Skeletal muscle satellite cell (primary cell): ENCODE data around the gene TSFM. TPM values are rescaled to one million over a fixed set of nuclear protein-coding genes. Genes with fewer than 3 reads are reported as not detected.

Experiments
- H3K27me3 ChIP-seq: 2 replicates; pipeline ENCODE4 v1.7.0; 2013; ENCODE audit warnings: low read length; ENCODE audit not compliant: control insufficient read depth, insufficient read depth
- H3K36me3 ChIP-seq: 2 replicates; pipeline ENCODE4 v1.7.0; 2013; ENCODE audit warnings: mild to moderate bottlenecking, control low read depth, low read length; ENCODE audit not compliant: insufficient read depth
- H3K4me1 ChIP-seq: 2 replicates; pipeline ENCODE4 v1.7.0; 2013; ENCODE audit warnings: low read length; ENCODE audit not compliant: control insufficient read depth, insufficient read depth
- H3K4me2 ChIP-seq: 2 replicates; pipeline ENCODE4 v1.7.0; 2013; ENCODE audit warnings: mild to moderate bottlenecking, low read length
- H3K4me3 ChIP-seq: 2 replicates; pipeline ENCODE4 v1.7.0; 2013; ENCODE audit warnings: low read length
- H3K9ac ChIP-seq: 2 replicates; pipeline ENCODE4 v1.7.0; 2013; ENCODE audit warnings: mild to moderate bottlenecking, low read depth, low read length, moderate library complexity
- H3K9me3 ChIP-seq: replicated peaks from 2 replicates; pipeline ENCODE4 v1.7.0; 2013; ENCODE audit warnings: mild to moderate bottlenecking, control low read depth, low read length
- total RNA-seq: library from RNA; depleted of rRNA; stranded (reverse); fragments of >200 nt; gene quantifications from 2 replicates; pipeline ENCODE4 v1.2.3, GENCODE V29; 2012; rRNA removed

TSFM gene
- total RNA-seq: 18.0 and 21.6 TPM in 2 replicates

DNA sequence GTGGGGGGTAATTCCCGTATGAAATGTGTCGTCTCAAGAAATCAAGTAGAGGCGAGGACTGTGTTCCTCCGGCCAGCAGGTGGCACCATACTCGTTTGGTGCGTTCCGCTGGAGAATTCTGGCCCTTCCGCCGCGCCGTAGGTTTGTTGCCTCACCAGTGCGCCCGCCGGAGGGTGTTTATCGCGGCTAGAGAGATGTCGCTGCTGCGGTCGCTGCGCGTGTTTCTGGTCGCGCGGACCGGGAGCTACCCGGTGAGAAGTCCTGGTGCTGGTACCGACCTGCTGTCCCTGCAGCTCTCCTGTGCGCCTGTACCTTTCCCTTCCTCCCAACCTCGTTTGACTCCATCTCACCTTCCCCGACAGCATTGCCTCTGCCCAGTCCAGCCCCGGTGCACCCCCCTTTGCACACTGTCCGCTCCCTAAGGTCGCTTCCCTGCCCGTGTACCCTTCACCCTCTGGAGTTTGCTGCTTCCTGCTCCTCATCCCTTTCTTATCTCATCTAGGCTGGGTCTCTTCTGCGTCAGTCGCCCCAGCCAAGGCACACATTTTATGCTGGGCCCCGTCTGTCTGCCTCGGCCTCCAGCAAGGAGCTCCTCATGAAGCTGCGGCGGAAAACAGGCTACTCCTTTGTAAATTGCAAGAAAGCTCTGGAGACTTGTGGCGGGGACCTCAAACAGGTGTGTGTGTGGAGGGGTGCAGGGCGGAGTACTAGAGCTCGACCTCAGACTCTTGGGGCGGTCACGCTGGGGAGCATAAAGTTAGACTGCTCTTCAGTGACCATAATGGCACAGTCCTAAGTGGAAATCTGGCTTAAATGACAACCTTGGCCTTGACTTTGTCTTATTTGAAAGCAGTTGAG, at the start of gene TSFM:
Gene TSFM, plus strand, starts transcription at position 180 of the 858 bp plus-strand sequence. Its CDS starts 15 bp downstream, at position 195.
- Histone ChIP-seq H3K27me3 (no peaks in the 10 kb centered on the region), H3K4me3 (peak within 1 kb of the TSS; percentile 88), H3K36me3 (peaks cover 32% of the 10 kb centered on the region), H3K4me2 (peak within 1 kb of the TSS; percentile 96), H3K9me3 (no peaks in the 10 kb centered on the region), H3K9ac (peak within 1 kb of the TSS; percentile 92), H3K4me1 (peaks cover 3% of the 10 kb centered on the region)

DNA sequence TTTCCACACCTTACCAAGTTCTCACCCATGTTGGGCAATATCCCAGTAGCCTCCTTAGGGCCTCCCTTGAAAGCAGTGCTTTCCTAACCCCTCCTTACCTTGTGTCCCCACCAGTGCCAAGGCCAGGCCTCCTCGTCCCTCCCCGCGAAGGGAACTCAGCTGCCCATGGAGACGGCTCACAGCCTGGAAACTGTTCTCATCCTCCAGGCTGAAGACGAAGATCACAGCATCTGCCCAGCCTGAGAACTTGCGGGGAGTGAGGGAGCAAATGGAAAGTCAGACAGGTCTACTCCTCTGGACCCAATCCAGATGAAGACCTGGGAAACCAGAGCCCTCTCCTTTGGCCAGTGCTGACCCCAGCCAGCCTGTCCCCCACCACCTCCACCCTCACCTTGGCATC, 48.7 kb upstream of the TSFM start:
- H3K9ac ChIP-seq: no peak overlapping the region
- H3K4me1 ChIP-seq: peaks cover 19% of the 10 kb centered on the region
- H3K4me3 ChIP-seq: no peak overlapping the region
- H3K4me2 ChIP-seq: no peak overlapping the region
- no peaks in the 10 kb centered on the region for H3K36me3 ChIP-seq
- peaks cover 57% of the 10 kb centered on the region for H3K27me3 ChIP-seq
- no peaks in the 10 kb centered on the region for H3K9me3 ChIP-seq

DNA sequence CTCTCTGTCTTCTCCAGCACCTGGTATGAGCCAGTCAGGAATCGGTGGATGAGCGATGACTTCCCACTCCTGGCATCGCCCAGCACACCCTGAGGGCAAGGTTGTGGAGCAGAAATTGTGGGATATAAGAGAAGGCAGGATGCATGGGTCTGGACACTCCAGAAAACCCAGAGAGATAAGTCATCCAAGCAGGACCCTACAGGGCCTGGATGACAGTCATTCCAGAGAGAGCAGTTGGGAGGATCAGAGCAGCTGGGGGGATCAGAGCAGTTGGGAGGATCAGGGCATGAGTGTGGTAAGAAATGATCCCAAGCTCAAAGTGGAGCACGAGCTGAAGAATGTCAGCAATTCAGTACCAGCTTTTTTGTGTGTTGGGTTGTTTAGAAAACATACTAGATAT, 48.0 kb upstream of the TSFM start:
- H3K27me3 ChIP-seq: peaks cover 64% of the 10 kb centered on the region
- H3K4me1 ChIP-seq: peaks cover 19% of the 10 kb centered on the region
- H3K4me3 ChIP-seq: no peak overlapping the region
- no peaks in the 10 kb centered on the region for H3K9me3 ChIP-seq
- H3K36me3 ChIP-seq: no peaks in the 10 kb centered on the region
- H3K4me2 ChIP-seq: no peak overlapping the region
- H3K9ac ChIP-seq: no peak overlapping the region

DNA sequence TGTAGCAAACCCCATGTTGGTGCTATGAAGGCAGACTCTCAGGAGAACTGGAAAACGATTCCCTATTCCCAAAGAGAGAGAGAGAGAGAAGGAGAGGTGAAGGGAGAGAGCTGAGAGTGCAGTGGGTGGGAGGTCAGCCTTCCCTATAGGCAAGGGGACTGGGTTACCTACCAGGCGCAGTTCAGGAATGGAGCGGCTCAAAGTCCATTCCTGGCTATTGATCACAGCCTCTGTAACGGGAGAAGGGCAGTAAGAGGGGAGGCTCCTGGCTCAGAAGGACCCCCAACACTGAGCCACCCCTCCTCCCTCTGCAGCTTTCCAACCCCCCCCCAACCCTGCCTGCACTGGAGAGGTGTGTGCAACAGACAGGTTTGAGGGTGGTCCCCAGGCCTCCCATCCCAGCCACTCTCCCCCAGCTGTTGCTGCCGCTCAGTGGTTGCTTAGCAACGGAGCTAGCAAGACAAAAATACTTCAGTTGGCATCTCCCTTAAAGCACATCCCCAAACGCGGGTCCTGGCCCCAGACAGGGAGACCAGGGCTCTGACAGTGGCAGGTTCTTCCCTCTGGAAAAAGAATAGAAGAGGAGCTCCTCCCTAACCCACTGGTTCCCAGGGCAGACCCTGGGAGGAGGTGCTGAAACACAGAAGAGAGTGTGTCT, 47.3 kb upstream of the TSFM start:
- H3K9ac ChIP-seq: no peak overlapping the region
- H3K27me3 ChIP-seq: peaks cover 68% of the 10 kb centered on the region
- peak overlapping the region; percentile 58 for H3K4me3 ChIP-seq
- no peaks in the 10 kb centered on the region for H3K36me3 ChIP-seq
- H3K4me2 ChIP-seq: peak overlapping the region; percentile 82
- H3K4me1 ChIP-seq: peaks cover 19% of the 10 kb centered on the region
- H3K9me3 ChIP-seq: no peaks in the 10 kb centered on the region

DNA sequence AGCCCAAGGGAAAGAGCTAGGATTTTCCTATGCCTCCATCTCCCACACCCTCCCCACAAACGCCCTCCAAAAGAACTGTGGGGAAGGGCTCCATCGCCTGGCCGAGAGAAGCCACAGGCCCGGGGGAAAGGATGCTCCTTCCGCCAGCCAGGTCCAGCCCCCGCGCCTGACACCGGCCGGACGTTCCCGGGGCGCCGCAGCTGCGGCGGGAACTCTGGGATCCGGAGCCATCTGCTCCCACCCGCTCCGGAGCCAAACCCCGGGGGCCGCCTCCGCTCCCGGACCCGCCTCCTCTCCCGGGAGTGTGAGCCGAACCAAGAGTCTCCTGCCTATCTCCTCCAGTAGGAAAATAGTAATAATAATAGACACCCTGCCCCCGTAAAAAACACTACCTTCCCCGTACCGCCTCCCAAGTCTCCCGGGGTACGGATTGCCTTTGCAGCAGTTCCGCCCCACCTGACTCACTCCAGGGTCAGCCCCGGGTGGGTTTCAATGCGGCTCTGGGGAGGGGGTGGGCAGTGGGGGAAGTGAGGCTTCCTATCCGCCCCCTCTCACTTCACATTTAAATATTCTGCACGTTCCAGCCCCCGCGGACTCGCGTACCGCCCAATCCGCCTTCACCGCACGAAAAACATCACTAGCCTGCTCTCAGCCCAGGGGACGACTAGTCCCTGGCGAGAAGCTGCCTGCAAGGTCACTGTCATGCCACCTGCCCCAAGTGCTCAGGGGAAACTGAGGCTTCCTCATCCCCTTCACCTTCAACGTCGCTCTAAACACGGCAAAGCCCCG, 46.4 kb upstream of the TSFM start:
- peak overlapping the region; percentile 58 for H3K4me3 ChIP-seq
- peak overlapping the region; percentile 82 for H3K4me2 ChIP-seq
- no peaks in the 10 kb centered on the region for H3K36me3 ChIP-seq
- H3K9me3 ChIP-seq: no peaks in the 10 kb centered on the region
- H3K4me1 ChIP-seq: peaks cover 19% of the 10 kb centered on the region
- H3K9ac ChIP-seq: peak overlapping the region; percentile 21
- peaks cover 75% of the 10 kb centered on the region for H3K27me3 ChIP-seq

DNA sequence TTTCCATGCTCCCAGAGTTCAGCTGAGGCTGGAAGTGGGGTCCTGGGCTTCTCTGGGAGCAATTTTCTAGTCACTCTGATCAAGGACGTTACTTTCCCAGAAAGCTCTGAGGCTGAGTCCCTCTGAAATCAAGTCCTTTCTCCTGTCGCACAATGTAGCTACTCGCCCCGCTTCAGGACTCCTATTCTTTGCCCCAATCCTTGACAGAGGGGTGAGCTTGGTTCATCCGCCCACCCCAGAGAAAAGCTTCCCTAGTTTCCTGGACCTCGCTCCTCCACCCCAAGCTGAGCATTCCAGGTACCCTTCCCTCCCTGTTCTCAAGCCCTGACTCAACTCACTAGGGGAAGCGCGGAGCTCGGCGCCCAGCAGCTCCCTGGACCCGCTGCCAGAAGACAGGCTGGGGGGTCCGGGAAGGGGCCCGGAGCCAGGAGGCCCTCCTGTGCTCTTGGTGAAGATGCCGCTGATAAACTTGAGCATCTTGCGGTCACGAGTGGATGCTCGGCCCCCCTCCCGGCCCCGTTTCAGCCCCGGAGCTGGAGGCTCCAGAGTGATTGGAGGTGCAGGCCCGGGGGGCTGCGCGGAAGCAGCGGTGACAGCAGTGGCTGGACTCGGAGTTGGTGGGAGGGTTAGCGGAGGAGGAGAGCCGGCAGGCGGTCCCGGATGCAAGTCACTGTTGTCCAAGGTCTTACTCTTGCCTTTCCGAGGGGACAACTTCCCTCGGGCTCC, 45.7 kb upstream of the TSFM start:
- Histone ChIP-seq H3K27me3 (peaks cover 82% of the 10 kb centered on the region), H3K4me1 (peaks cover 19% of the 10 kb centered on the region), H3K4me3 (no peak overlapping the region), H3K9ac (no peak overlapping the region), H3K4me2 (peak overlapping the region; percentile 82), H3K36me3 (no peaks in the 10 kb centered on the region), H3K9me3 (no peaks in the 10 kb centered on the region)

DNA sequence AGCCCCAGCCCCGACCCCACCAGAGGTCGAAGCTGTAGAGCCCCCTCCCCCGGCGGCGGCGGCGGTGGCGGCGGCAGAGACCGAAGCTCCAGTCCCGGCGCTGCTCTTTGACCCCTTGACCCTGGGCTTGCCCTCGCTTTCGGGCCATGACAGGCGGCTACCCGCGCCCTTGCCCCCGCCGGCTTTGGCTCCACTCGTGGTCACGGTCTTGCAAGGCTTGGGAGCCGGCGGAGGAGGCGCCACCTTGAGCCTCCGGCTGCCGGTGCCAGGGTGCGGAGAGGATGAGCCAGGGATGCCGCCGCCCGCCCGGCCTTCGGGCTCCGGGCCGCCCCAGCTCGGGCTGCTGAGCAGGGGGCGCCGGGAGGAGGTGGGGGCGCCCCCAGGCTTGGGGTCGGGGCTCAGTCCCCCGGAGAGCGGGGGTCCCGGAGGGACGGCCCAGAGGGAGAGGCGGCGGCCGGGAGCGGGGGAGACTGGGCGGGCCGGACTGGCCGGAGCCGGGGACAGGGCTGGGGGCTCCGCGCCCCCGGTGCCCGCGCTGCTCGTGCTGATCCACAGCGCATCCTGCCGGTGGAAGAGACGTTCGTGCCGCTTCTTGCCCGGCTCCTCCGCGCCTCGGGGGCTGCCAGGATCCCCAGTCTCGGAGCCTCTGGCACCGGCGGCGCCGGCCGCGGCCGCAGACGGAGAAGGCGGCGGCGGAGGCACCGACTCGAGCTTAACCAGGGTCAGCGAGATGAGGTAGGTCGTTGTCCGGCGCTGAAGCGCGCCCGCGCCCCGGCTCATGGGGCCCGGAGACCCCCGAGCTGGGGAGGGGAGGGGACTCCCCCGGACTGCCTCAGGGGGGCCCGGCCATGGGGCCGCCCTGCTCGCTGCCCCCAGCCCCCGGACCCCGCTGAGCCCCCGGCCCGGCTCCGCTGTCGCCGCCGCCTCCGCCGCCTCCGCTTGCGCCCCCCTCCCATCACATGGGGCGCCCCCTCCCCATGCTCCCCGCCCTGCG, 44.8 kb upstream of the TSFM start:
- Histone ChIP-seq H3K4me1 (peaks cover 19% of the 10 kb centered on the region), H3K4me2 (peak overlapping the region; percentile 79), H3K9ac (no peak overlapping the region), H3K4me3 (peak overlapping the region; percentile 42), H3K9me3 (no peaks in the 10 kb centered on the region), H3K27me3 (peaks cover 84% of the 10 kb centered on the region), H3K36me3 (no peaks in the 10 kb centered on the region)

DNA sequence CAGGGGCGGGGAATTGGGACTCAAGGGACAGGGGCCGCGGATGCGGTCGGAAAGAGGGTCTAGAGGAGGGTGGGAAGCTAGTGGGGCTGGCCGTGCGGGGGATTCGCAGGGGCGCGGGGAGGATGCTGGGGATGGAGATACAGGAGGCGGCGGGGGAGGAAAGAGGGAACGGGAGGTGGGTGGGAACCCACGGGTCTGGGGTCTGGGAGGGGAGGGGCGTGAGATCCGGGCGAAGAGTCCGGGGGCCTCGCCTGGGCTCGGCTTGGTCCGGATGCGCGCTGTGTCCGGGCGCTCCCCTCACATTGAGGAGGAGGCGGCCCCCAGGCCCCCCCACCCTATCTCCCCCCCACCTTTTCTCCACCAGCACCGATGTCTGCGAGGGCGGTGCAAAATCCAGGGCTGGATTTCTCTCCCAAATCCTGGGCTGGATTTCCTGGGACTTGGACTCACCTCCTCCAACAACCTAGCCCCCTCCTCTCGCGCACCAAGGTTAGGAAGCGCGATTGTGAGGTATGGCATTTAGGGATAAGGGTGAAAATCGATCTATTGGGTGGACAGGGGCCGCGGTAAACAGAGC, 43.8 kb upstream of the TSFM start, which contains the start of gene AGAP2:
Gene AGAP2, minus strand, starts transcription at position 82 of the 577 bp plus-strand sequence. CDS start 496 bp downstream, outside the sequence.
- Histone ChIP-seq H3K4me3 (peak within 1 kb of the TSS; percentile 42), H3K27me3 (peaks cover 78% of the 10 kb centered on the region), H3K4me1 (peaks cover 19% of the 10 kb centered on the region), H3K4me2 (peak within 1 kb of the TSS; percentile 79), H3K9ac (no peak within 1 kb of the TSS), H3K9me3 (no peaks in the 10 kb centered on the region), H3K36me3 (no peaks in the 10 kb centered on the region)

DNA sequence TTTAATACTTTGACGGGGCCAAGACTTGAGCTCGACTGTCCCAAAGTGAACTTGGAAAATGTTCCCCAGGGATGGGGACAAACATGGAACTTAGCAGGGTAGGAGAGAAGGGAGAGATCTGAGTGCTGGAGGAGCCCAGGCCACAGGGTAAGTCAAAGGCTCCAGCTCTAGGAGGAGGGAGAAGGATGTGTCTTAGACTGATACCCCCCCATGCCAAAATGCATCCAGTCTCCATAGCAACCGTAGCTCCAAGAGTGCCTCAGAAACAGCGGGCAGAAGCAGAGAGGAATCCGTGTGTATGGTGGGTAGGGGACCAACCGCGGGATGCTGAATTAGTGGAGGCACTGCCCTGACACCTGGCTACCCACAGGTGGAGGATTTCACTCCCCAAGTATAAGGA, 43.2 kb upstream of the TSFM start:
- Histone ChIP-seq H3K36me3 (no peaks in the 10 kb centered on the region), H3K9ac (no peak overlapping the region), H3K4me2 (no peak overlapping the region), H3K4me1 (peaks cover 19% of the 10 kb centered on the region), H3K4me3 (no peak overlapping the region), H3K9me3 (no peaks in the 10 kb centered on the region), H3K27me3 (peaks cover 72% of the 10 kb centered on the region)
